HFF-Myc (cell line): ENCODE measurements around the gene TPR.

Source experiments
- DNase-seq: peaks from one replicate; pipeline ENCODE4 v3.0.0-alpha.2; 2011; ENCODE audit warnings: low read depth; ENCODE audit errors: extremely low read depth
- H3K4me3 ChIP-seq: replicated peaks from 2 replicates; pipeline ENCODE4 v1.5.1; 2011; ENCODE audit warnings: low read depth, mild to moderate bottlenecking, control low read depth, low read length
- TF ChIP-seq, protein P1 (sequence below): IDR thresholded peaks from 2 replicates; pipeline ENCODE4 v1.5.1; 2012; ENCODE audit warnings: mild to moderate bottlenecking, low read depth, low read length, control low read depth; ENCODE audit errors: missing control alignments

The TPR gene

DNA sequence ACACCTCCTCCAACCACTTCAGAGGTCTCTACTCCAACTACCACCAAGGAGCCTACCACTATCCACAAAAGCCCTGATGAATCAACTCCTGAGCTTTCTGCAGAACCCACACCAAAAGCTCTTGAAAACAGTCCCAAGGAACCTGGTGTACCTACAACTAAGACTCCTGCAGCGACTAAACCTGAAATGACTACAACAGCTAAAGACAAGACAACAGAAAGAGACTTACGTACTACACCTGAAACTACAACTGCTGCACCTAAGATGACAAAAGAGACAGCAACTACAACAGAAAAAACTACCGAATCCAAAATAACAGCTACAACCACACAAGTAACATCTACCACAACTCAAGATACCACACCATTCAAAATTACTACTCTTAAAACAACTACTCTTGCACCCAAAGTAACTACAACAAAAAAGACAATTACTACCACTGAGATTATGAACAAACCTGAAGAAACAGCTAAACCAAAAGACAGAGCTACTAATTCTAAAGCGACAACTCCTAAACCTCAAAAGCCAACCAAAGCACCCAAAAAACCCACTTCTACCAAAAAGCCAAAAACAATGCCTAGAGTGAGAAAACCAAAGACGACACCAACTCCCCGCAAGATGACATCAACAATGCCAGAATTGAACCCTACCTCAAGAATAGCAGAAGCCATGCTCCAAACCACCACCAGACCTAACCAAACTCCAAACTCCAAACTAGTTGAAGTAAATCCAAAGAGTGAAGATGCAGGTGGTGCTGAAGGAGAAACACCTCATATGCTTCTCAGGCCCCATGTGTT is 66.6 kb downstream of the TPR start:
- no peak for DNase-seq
- TF ChIP-seq, protein P1, sequence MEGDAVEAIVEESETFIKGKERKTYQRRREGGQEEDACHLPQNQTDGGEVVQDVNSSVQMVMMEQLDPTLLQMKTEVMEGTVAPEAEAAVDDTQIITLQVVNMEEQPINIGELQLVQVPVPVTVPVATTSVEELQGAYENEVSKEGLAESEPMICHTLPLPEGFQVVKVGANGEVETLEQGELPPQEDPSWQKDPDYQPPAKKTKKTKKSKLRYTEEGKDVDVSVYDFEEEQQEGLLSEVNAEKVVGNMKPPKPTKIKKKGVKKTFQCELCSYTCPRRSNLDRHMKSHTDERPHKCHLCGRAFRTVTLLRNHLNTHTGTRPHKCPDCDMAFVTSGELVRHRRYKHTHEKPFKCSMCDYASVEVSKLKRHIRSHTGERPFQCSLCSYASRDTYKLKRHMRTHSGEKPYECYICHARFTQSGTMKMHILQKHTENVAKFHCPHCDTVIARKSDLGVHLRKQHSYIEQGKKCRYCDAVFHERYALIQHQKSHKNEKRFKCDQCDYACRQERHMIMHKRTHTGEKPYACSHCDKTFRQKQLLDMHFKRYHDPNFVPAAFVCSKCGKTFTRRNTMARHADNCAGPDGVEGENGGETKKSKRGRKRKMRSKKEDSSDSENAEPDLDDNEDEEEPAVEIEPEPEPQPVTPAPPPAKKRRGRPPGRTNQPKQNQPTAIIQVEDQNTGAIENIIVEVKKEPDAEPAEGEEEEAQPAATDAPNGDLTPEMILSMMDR: no peak
- no peak overlapping the region for H3K4me3 ChIP-seq

DNA sequence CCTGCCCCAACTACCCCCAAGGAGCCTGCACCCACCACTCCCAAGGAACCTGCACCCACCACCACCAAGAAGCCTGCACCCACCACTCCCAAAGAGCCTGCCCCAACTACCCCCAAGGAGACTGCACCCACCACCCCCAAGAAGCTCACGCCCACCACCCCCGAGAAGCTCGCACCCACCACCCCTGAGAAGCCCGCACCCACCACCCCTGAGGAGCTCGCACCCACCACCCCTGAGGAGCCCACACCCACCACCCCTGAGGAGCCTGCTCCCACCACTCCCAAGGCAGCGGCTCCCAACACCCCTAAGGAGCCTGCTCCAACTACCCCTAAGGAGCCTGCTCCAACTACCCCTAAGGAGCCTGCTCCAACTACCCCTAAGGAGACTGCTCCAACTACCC is 67.6 kb downstream of the TPR start:
- TF ChIP-seq, protein P1: no peak
- DNase-seq: no peak
- no peak overlapping the region for H3K4me3 ChIP-seq

DNA sequence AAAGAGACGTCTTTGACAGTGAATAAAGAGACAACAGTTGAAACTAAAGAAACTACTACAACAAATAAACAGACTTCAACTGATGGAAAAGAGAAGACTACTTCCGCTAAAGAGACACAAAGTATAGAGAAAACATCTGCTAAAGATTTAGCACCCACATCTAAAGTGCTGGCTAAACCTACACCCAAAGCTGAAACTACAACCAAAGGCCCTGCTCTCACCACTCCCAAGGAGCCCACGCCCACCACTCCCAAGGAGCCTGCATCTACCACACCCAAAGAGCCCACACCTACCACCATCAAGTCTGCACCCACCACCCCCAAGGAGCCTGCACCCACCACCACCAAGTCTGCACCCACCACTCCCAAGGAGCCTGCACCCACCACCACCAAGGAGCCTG is 68.5 kb downstream of the TPR start:
- DNase-seq: no peak
- no peak overlapping the region for H3K4me3 ChIP-seq
- TF ChIP-seq, protein P1: no peak

DNA sequence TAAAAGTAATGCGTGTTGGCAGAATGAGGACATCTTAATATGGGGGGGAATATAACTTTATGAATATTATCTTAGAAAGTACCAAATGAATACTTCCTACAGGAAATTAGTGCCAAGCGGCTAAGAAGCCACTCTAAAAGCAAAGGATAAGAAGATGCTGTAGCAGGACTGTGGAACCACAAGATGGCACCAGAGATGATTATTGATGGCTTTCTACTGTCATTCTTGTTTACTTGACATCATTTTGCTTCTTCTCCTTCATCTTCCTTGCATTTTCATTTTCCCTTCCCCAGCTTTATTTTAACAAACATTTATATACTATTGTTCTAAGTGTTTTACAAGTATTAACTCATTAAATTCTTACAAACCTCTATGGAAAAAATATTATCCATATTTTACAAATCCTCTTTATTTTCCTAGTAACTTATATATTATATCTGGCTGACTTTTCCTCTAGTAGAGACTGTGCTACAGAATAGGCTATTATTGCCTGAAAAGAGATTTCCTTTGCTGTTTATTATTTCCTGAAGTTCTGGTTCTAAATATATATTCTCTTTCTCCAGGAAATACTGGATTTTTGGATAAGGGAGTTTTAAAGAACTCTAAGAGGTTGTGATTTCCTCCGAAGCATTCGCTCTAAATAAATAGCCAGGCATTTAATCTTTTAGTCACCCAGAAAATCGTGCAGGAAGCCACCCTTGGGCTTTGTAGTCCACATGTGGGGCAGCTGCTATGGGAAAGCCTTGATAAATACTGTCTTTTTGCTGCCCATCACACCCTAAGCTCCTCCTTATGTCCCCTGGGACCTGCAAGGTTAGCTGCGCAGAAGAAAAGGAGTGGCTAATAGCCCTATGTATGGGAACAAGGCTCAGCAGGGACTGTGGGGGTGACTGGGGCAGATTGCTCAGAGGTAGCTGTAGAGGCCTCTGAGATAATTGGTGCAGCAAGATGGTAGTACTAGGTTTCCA is 69.8 kb downstream of the TPR start:
- TF ChIP-seq, protein P1: peak; percentile 56
- no peak overlapping the region for H3K4me3 ChIP-seq
- DNase-seq: no peak

DNA sequence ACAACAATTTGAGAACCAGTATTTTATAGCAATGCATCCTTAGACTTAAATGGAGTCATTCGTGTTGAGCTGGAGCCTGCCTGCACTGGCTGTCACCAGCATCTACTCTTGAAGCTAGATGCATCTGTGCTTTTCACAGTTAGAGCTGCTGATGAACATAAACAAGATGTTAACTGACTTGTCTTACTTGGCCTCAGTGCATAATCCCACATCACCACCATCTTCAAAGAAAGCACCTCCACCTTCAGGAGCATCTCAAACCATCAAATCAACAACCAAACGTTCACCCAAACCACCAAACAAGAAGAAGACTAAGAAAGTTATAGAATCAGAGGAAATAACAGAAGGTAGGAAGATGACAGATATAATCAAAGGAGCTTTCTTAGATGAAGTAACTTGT is 71.1 kb downstream of the TPR start:
- DNase-seq: no peak
- no peak overlapping the region for H3K4me3 ChIP-seq
- TF ChIP-seq, protein P1: no peak

DNA sequence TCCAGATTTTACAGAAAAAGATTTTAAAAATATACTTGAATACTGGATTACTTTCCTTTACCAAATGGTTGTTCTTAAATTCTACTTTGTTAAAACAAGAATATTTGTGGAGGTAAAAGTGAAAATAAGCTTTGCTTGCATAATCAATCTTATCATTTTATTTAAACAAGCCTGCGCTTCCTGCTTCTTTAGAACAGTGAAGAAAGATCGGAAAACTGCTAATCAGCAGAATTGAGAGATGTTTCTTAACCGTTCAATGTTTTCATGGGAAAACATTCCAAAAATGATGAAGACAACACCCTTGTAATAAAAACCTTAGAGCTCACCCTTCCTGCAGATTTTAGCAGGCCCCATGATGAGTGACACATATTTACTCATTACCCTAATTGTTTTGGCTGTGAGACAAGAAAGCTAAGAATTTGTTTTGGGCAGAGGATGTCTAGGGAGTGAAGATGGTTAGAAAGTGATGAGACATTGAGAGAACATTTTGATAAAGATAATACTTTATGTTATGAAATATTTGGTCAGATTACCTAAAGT is 72.6 kb downstream of the TPR start:
- H3K4me3 ChIP-seq: no peak overlapping the region
- TF ChIP-seq, protein P1: no peak
- no peak for DNase-seq
